ENCODE results near the gene MEGF11. TPM values are rescaled to one million over a fixed set of nuclear protein-coding genes. Genes with fewer than 3 reads are reported as not detected.

MEGF11 gene
- total RNA-seq, 1 experiment from 2014 or later, result not detected

GRCh38 chr15:66095871-66096687, 157.5 kb downstream of the MEGF11 start:
- no peak overlapping the region for H2AFZ ChIP-seq (ENCODE audit: low read length)
- no peak overlapping the region for H3K9ac ChIP-seq (ENCODE audit: low read length)
- H3K36me3 ChIP-seq (ENCODE audit: low read depth, low read length), result no peaks in the 10 kb centered on the region
- ChIA-PET CTCF (no interaction called here), POLR2A (ENCODE audit: unreplicated experiment) (no interaction called here)
- ATAC-seq (no peak), DNase-seq (no peak)
- no peaks in the 10 kb centered on the region for H3F3A ChIP-seq (ENCODE audit: low read length, unreplicated experiment)
- no peaks in the 10 kb centered on the region for H3K9me2 ChIP-seq (replicated peaks; ENCODE audit: low read length)
- H4K20me1 ChIP-seq (ENCODE audit: low read length), result no peaks in the 10 kb centered on the region
- no peak overlapping the region for H3K4me2 ChIP-seq (ENCODE audit: low read length)
- peaks cover 42% of the 10 kb centered on the region; the same call in 1 of the 2 replicates for H3K27me3 ChIP-seq (ENCODE audit: low read length)
- H3K9me3 ChIP-seq (ENCODE audit: low read length), result no peaks in the 10 kb centered on the region
- intact Hi-C loops (cut with micrococcal nuclease), result no loop called here
- no peak overlapping the region for H3K27ac ChIP-seq (ENCODE audit: low read length)
- H3K4me1 ChIP-seq (ENCODE audit: insufficient read depth, low read length), result no peaks in the 10 kb centered on the region
- H3K79me2 ChIP-seq (ENCODE audit: low read length), result no peaks in the 10 kb centered on the region
- no TSS peak for BruUV-seq (replicated peaks)
- H3K4me3 ChIP-seq (ENCODE audit: low read length), result no peak overlapping the region
- TF ChIP-seq EZH2 (IDR thresholded peaks at IDR 0.05; ENCODE audit: low read length, unreplicated experiment) (no peak), CTCF (conservative IDR thresholded peaks at IDR 0.05; ENCODE audit: low read depth, low read length) (no peak), EZH2phosphoT487 (IDR thresholded peaks at IDR 0.05; ENCODE audit: borderline replicate concordance, low read length) (no peak)

- BruUV-seq (replicated peaks), result no TSS peak
Observed at GRCh38 chr15:66094331-66094730, 159.2 kb downstream of the MEGF11 start.

More at GRCh38 chr15:66094331-66094730, 159.2 kb downstream of the MEGF11 start:
- Histone ChIP-seq H3F3A (ENCODE audit: low read length, unreplicated experiment) (no peaks in the 10 kb centered on the region), H3K4me2 (ENCODE audit: low read length) (no peak overlapping the region), H3K79me2 (ENCODE audit: low read length) (no peaks in the 10 kb centered on the region), H3K9ac (ENCODE audit: low read length) (no peak overlapping the region), H3K9me3 (ENCODE audit: low read length) (no peaks in the 10 kb centered on the region), H3K9me2 (replicated peaks; ENCODE audit: low read length) (no peaks in the 10 kb centered on the region), H2AFZ (ENCODE audit: low read length) (no peak overlapping the region), H4K20me1 (ENCODE audit: low read length) (no peaks in the 10 kb centered on the region), H3K27me3 (ENCODE audit: low read length) (peaks cover 43% of the 10 kb centered on the region; the same call in 1 of the 2 replicates), H3K36me3 (ENCODE audit: low read depth, low read length) (no peaks in the 10 kb centered on the region), H3K4me3 (ENCODE audit: low read length) (no peak overlapping the region), H3K27ac (ENCODE audit: low read length) (no peak overlapping the region), H3K4me1 (ENCODE audit: insufficient read depth, low read length) (no peaks in the 10 kb centered on the region)
- ChIA-PET POLR2A (ENCODE audit: unreplicated experiment) (no interaction called here), CTCF (no interaction called here)
- TF ChIP-seq EZH2 (IDR thresholded peaks at IDR 0.05; ENCODE audit: low read length, unreplicated experiment), result no peak
- no peak for TF ChIP-seq EZH2phosphoT487 (IDR thresholded peaks at IDR 0.05; ENCODE audit: borderline replicate concordance, low read length)
- no peak for TF ChIP-seq CTCF (conservative IDR thresholded peaks at IDR 0.05; ENCODE audit: low read depth, low read length)
- DNase-seq (no peak), ATAC-seq (no peak)
- intact Hi-C loops (cut with micrococcal nuclease), result no loop called here
